NCI-H146 treated with DMSO at 0.1 percent for 48 hours (cell line): ENCODE data around the gene HPGD.

Experiments used
- DNase-seq: peaks from one replicate; lab custom pipeline; 2025; ENCODE audit not compliant: unreplicated experiment; lab: John Stamatoyannopoulos, UW

Gene HPGD

GRCh38 chr4:174479140-174479539 is 43.1 kb downstream of the HPGD start:
- no peak for DNase-seq

- no peak for DNase-seq
Measured at GRCh38 chr4:174475528-174475927, 46.8 kb downstream of the HPGD start.

- no peak for DNase-seq
Measured at GRCh38 chr4:174474457-174475075, 47.7 kb downstream of the HPGD start.

GRCh38 chr4:174467107-174467506 is 55.2 kb downstream of the HPGD start:
- no peak for DNase-seq

GRCh38 chr4:174464949-174465348 is 57.3 kb downstream of the HPGD start:
- DNase-seq, result no peak

GRCh38 chr4:174461466-174462106 is 60.7 kb downstream of the HPGD start:
- no peak for DNase-seq

- DNase-seq, result no peak
Measured at GRCh38 chr4:174460684-174461083, 61.6 kb downstream of the HPGD start.

- no peak for DNase-seq
Measured at GRCh38 chr4:174457468-174457867, 64.8 kb downstream of the HPGD start.

GRCh38 chr4:174454815-174455473 is 67.3 kb downstream of the HPGD start:
- no peak for DNase-seq

- DNase-seq, result no peak
Measured at GRCh38 chr4:174451718-174452296, 70.5 kb downstream of the HPGD start.

GRCh38 chr4:174450786-174451125 is 71.5 kb downstream of the HPGD start:
- DNase-seq, result no peak

GRCh38 chr4:174449944-174450785 is 72.1 kb downstream of the HPGD start:
- no peak for DNase-seq

- no peak for DNase-seq
Measured at GRCh38 chr4:174449152-174449551, 73.1 kb downstream of the HPGD start.

- no peak for DNase-seq
Measured at GRCh38 chr4:174444390-174444789, 77.9 kb downstream of the HPGD start.
